NCI-H2107 treated with DMSO at 0.1 percent for 48 hours (cell line): ENCODE results near the gene TRIM21.
"Not testable (repeated sequence)": the region's sequence is repeated elsewhere in the genome, so short reads cannot be mapped to it uniquely, and the experiment has no call there.

Experiments
- DNase-seq: peaks from one replicate; lab custom pipeline; 2025; ENCODE audit not compliant: unreplicated experiment; lab: John Stamatoyannopoulos, UW

Gene TRIM21

GRCh38 chr11:4393209-4393857 lies at the start of gene TRIM21:
Gene TRIM21 (minus strand): TSS chr11:4393702. CDS start chr11:4390409, 3,293 bp downstream.
- DNase-seq: peak; percentile 70

- DNase-seq: no peak
Measured at GRCh38 chr11:4441515-4441914, 48.0 kb upstream of the TRIM21 start.

GRCh38 chr11:4436411-4436810 lies 42.9 kb upstream of the TRIM21 start:
- DNase-seq: no peak

GRCh38 chr11:4433856-4434255 lies 40.4 kb upstream of the TRIM21 start:
- no peak for DNase-seq

GRCh38 chr11:4430051-4430450 lies 36.5 kb upstream of the TRIM21 start:
- no peak for DNase-seq

GRCh38 chr11:4418403-4418802 lies 24.9 kb upstream of the TRIM21 start:
- DNase-seq: no peak

GRCh38 chr11:4416816-4417215 lies 23.3 kb upstream of the TRIM21 start:
- no peak for DNase-seq

GRCh38 chr11:4416306-4416705 lies 22.8 kb upstream of the TRIM21 start:
- DNase-seq: no peak

GRCh38 chr11:4406206-4406605 lies 12.7 kb upstream of the TRIM21 start:
- not testable (repeated sequence) for DNase-seq

- no peak for DNase-seq
Measured at GRCh38 chr11:4393858-4394223, 339 bp upstream of the TRIM21 start.

GRCh38 chr11:4388221-4388620 lies 5.3 kb downstream of the TRIM21 start:
- no peak for DNase-seq

GRCh38 chr11:4385978-4386740 lies 7.3 kb downstream of the TRIM21 start:
- no peak for DNase-seq

- no peak for DNase-seq
Measured at GRCh38 chr11:4381901-4382300, 11.6 kb downstream of the TRIM21 start.

- DNase-seq: no peak
Measured at GRCh38 chr11:4375431-4376140, 17.9 kb downstream of the TRIM21 start.

GRCh38 chr11:4370166-4370565 lies 23.3 kb downstream of the TRIM21 start:
- no peak for DNase-seq

GRCh38 chr11:4368286-4368685 lies 25.2 kb downstream of the TRIM21 start, which contains the start of gene OR52B4:
Gene OR52B4 (minus strand): TSS chr11:4368386. CDS start chr11:4368295, 91 bp downstream.
- no peak for DNase-seq

- not testable (repeated sequence) for DNase-seq
Measured at GRCh38 chr11:4348142-4348541, 45.4 kb downstream of the TRIM21 start.

GRCh38 chr11:4345366-4345765 lies 48.1 kb downstream of the TRIM21 start:
- not testable (repeated sequence) for DNase-seq
